Esophagus squamous epithelium (tissue), 4 donors: ENCODE results near the gene DYRK1A.

ENCODE experiments used
- CTCF ChIP-seq, 6 experiments: fragments of 450-650 bp in 4 of 6; fragments of 200-600 bp in 2 of 6; sonication (generic) in 2 of 6; IDR thresholded peaks; one replicate each; pipeline ENCODE4 v1.5.1; 2016 to 2019; ENCODE audit warnings: antibody characterized with exemption in 6 of 6, mild to moderate bottlenecking in 4 of 6, moderate library complexity in 4 of 6
- POLR2A ChIP-seq, 4 donors: fragments of 450-650 bp; IDR thresholded peaks; one replicate each; pipeline ENCODE4 v1.6.1; 2017; ENCODE audit warnings: antibody characterized with exemption in 4 of 4, mild to moderate bottlenecking in 4 of 4, moderate library complexity in 3 of 4

- TF ChIP-seq CTCF (IDR thresholded peaks at IDR 0.05): no peak
- no peak for TF ChIP-seq POLR2A (IDR thresholded peaks at IDR 0.05)
These were observed 25.1 kb downstream of the DYRK1A start for GRCh38 chr21:37391666-37392065.
